GM18505 (cell line): Measurements from ENCODE around the gene RABGAP1L.

Experiments used
- ATAC-seq: cut with Tn5 transposase; IDR thresholded peaks from one replicate; pipeline ENCODE4 v1.9.1; 2021; ENCODE audit not compliant: unreplicated experiment
- POLR2A ChIP-seq: IDR thresholded peaks from 4 replicates; pipeline ENCODE4 v1.6.1; 2011; ENCODE audit warnings: borderline replicate concordance; ENCODE audit not compliant: insufficient read depth, insufficient read length; ENCODE audit errors: extremely low read depth

The RABGAP1L gene

GRCh38 chr1:174968750-174969244 lies 809.5 kb downstream of the RABGAP1L start:
- TF ChIP-seq POLR2A = no peak
- peak; percentile 65 for ATAC-seq

- TF ChIP-seq POLR2A = no peak
- no peak for ATAC-seq
These were observed 810.7 kb downstream of the RABGAP1L start for GRCh38 chr1:174969977-174970376.

GRCh38 chr1:174971466-174971865 lies 812.1 kb downstream of the RABGAP1L start:
- ATAC-seq = no peak
- TF ChIP-seq POLR2A = no peak

GRCh38 chr1:174971902-174972301 lies 812.6 kb downstream of the RABGAP1L start:
- no peak for TF ChIP-seq POLR2A
- ATAC-seq = no peak

- ATAC-seq = no peak
- TF ChIP-seq POLR2A = no peak
These were observed 815.4 kb downstream of the RABGAP1L start for GRCh38 chr1:174974711-174975119.

GRCh38 chr1:174975764-174976163 lies 816.4 kb downstream of the RABGAP1L start:
- no peak for ATAC-seq
- TF ChIP-seq POLR2A = no peak

- no peak for TF ChIP-seq POLR2A
- no peak for ATAC-seq
These were observed 817.3 kb downstream of the RABGAP1L start for GRCh38 chr1:174976436-174977108.

GRCh38 chr1:174982971-174983689 lies 823.8 kb downstream of the RABGAP1L start:
- TF ChIP-seq POLR2A = no peak
- ATAC-seq = no peak

- ATAC-seq = no peak
- no peak for TF ChIP-seq POLR2A
These were observed 825.6 kb downstream of the RABGAP1L start for GRCh38 chr1:174984952-174985351.

GRCh38 chr1:174988539-174988938 lies 829.2 kb downstream of the RABGAP1L start:
- TF ChIP-seq POLR2A = no peak
- ATAC-seq = no peak

GRCh38 chr1:174988986-174989385 lies 829.7 kb downstream of the RABGAP1L start:
- TF ChIP-seq POLR2A = no peak

GRCh38 chr1:174989536-174990220 lies 830.4 kb downstream of the RABGAP1L start:
- no peak for ATAC-seq
- no peak for TF ChIP-seq POLR2A

More at GRCh38 chr1:174988986-174989385, 829.7 kb downstream of the RABGAP1L start:
- no peak for ATAC-seq

GRCh38 chr1:174990382-174990999 lies 831.2 kb downstream of the RABGAP1L start:
- TF ChIP-seq POLR2A = no peak
- ATAC-seq = no peak
